Body of pancreas (tissue), 4 donors: ENCODE measurements around the gene SS18L1. TPM values are rescaled to one million over a fixed set of nuclear protein-coding genes. Genes with fewer than 3 reads are reported as not detected.
"Not testable (repeated sequence)": the region's sequence is repeated elsewhere in the genome, so short reads cannot be mapped to it uniquely, and the experiment has no call there.

Source experiments
- ATAC-seq: fragments of 150-250 bp; one replicate; pipeline ENCODE4 v1.9.1; 2016
- DNase-seq, 4 donors: peaks; one replicate each; pipeline ENCODE4 v3.0.0-alpha.2; 2019
- H3K27ac ChIP-seq, 4 donors: fragments of 200-600 bp; sonication (generic); 1 replicate in 3 of 4; 2 replicates in 1 of 4; pipeline versions ENCODE4 v1.5.1 to v1.6.1; 2016 to 2019; ENCODE audit warnings: mild to moderate bottlenecking in 1 of 4, mixed read lengths in 1 of 4, moderate library complexity in 1 of 4
- H3K27me3 ChIP-seq, 2 donors: fragments of 200-600 bp; sonication (generic); one replicate each; pipeline ENCODE4 v1.6.0; 2016; ENCODE audit warnings: mild to moderate bottlenecking in 1 of 2
- H3K36me3 ChIP-seq, 2 donors: fragments of 200-600 bp; sonication (generic); replicated peaks in 1 of 2; 2 replicates each; pipeline ENCODE4 v1.5.1; 2016; ENCODE audit warnings: low read depth in 2 of 2; ENCODE audit not compliant: insufficient read depth in 1 of 2
- H3K4me1 ChIP-seq: fragments of 200-600 bp; sonication (generic); one replicate; pipeline ENCODE4 v1.6.0; 2016
- H3K4me3 ChIP-seq, 2 donors: fragments of 200-600 bp; sonication (generic); 1 replicate in 1 of 2; 2 replicates in 1 of 2; pipeline ENCODE4 v1.5.1; 2016 to 2019
- H3K9me3 ChIP-seq, 3 donors: fragments of 200-600 bp; sonication (generic); 1 replicate in 2 of 3; 2 replicates in 1 of 3; pipeline ENCODE4 v1.5.1; 2016
- POLR2A ChIP-seq, 3 donors: fragments of 450-650 bp; IDR thresholded peaks; one replicate each; pipeline ENCODE4 v1.6.1; 2016; ENCODE audit warnings: antibody characterized with exemption in 3 of 3, mild to moderate bottlenecking in 2 of 3
- WGBS, 2 donors: methylation state at CpG; one replicate each; pipeline ENCODE4 v1.1.5; 2017; 5-methylcytosine and 5-hydroxymethylcytosine counted together
- intact Hi-C: fragments of 100-400 bp; cut with DNase I; formaldehyde crosslinking; loops from one replicate; pipeline ENCODE4 v1.15.1; 2023
- total RNA-seq, 2 donors: library from RNA; depleted of rRNA; stranded (reverse); fragments of >200 nt; gene quantifications; one replicate each; pipeline ENCODE4 v1.1.0, GENCODE V29; 2016
- TF ChIP-seq, protein P1 (sequence below), 7 experiments: fragments of 450-650 bp in 4 of 7; fragments of 200-600 bp in 3 of 7; sonication (generic) in 3 of 7; IDR thresholded peaks; one replicate each; pipeline ENCODE4 v1.5.1; 2016 to 2019; ENCODE audit warnings: antibody characterized with exemption in 7 of 7

SS18L1 gene
- total RNA-seq, 2 donors from 2014 or later, result 11.4 to 14.5 TPM

DNA sequence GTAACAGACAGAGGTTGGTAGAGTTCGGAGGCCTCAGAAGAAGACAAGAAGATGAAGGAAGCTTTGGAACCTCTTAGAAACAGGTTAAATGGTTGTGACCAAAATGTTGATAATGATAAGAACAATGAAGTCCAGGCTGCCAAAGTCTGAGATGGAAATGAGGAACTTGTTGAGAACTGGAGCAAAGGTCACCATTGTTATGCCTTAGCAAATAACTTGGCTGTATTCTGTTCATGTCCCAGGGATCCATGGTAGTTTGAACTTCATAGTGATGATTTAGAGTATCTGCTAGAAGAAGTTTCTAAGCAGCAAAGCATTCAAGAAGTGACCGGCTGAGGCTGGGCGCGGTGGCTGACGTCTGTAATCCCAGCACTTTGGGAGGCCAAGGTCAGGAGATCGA lies 32.4 kb upstream of the SS18L1 start:
- Histone ChIP-seq H3K27ac (no peak overlapping the region), H3K27me3 (no peaks in the 10 kb centered on the region), H3K4me3 (no peak overlapping the region), H3K9me3 (peaks cover 0 to 17% (median 0%) of the 10 kb centered on the region in 3 donors), H3K4me1 (no peaks in the 10 kb centered on the region), H3K36me3 (no peaks in the 10 kb centered on the region)
- TF ChIP-seq, protein P1, sequence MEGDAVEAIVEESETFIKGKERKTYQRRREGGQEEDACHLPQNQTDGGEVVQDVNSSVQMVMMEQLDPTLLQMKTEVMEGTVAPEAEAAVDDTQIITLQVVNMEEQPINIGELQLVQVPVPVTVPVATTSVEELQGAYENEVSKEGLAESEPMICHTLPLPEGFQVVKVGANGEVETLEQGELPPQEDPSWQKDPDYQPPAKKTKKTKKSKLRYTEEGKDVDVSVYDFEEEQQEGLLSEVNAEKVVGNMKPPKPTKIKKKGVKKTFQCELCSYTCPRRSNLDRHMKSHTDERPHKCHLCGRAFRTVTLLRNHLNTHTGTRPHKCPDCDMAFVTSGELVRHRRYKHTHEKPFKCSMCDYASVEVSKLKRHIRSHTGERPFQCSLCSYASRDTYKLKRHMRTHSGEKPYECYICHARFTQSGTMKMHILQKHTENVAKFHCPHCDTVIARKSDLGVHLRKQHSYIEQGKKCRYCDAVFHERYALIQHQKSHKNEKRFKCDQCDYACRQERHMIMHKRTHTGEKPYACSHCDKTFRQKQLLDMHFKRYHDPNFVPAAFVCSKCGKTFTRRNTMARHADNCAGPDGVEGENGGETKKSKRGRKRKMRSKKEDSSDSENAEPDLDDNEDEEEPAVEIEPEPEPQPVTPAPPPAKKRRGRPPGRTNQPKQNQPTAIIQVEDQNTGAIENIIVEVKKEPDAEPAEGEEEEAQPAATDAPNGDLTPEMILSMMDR (IDR thresholded peaks at IDR 0.05), result no peak
- no peak for TF ChIP-seq POLR2A (IDR thresholded peaks at IDR 0.05)
- intact Hi-C loops, result no loop called here
- WGBS, 2 donors, result 89 to 96% methylated on average over 6 of the region's 6 CpGs
- ATAC-seq (no peak), DNase-seq (no peak)

DNA sequence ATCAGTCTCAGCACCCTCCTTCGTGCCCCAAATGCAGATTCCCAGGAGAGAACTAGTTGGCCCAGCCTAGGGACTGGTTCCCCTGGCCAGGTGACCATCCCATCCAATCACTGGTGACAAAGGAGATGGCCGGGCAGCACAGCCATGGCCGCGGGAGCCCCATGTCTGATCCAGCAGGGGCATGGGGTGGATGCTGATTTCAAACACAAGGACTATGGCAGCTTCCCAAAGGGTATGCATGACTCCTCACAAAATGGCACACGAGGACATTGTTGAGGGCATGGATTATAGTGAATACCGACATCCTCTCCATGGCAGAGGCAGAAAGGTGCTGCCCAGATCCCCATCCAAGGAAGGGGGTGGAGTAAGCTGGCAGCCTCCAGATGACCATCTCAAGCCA lies 31.2 kb upstream of the SS18L1 start:
- no peak overlapping the region for H3K4me3 ChIP-seq
- ATAC-seq, result no peak
- WGBS, 2 donors, result 86 to 90% methylated on average over 5 to 6 of the region's 6 CpGs
- H3K27ac ChIP-seq, result no peak overlapping the region
- no peak for TF ChIP-seq POLR2A (IDR thresholded peaks at IDR 0.05)
- TF ChIP-seq, protein P1 (IDR thresholded peaks at IDR 0.05), result no peak
- H3K4me1 ChIP-seq, result no peaks in the 10 kb centered on the region
- peaks cover 0 to 16% (median 0%) of the 10 kb centered on the region in 3 donors for H3K9me3 ChIP-seq
- H3K27me3 ChIP-seq, result no peaks in the 10 kb centered on the region
- H3K36me3 ChIP-seq, result no peaks in the 10 kb centered on the region
- intact Hi-C loops, result no loop called here
- DNase-seq, result no peak

DNA sequence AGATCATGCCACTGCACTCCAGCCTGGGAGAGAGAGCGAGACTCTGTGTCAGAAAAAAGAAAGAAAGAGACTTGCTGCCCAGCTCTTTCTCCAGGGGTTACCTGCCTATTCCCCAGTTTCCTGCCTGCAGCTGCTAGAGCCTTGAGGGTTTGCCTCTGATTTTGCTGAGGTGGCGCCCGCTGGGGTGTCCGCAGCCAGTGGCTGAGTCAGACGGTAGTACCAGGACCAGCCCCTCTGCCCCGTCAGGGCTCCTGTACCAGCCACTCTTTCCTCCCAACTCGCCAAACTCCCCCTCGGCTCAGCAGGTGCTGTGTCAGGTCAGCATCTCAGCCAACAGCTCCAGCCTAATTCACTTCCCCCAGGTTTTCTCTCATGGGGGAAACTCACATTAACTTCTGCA lies 28.7 kb upstream of the SS18L1 start:
- H3K27ac ChIP-seq, result no peak overlapping the region
- DNase-seq (no peak), ATAC-seq (no peak)
- H3K9me3 ChIP-seq, result no peaks in the 10 kb centered on the region
- TF ChIP-seq, protein P1 (IDR thresholded peaks at IDR 0.05), result no peak
- TF ChIP-seq POLR2A (IDR thresholded peaks at IDR 0.05), result no peak
- peaks cover 14% of the 10 kb centered on the region for H3K4me1 ChIP-seq
- no peak overlapping the region for H3K4me3 ChIP-seq
- H3K36me3 ChIP-seq, result no peaks in the 10 kb centered on the region
- intact Hi-C loops, result loop anchor here (5.0 kb wide), 1 partner anchor 43 kb away; no protein-coding TSS in a partner anchor
- no peaks in the 10 kb centered on the region for H3K27me3 ChIP-seq
- 73 to 89% methylated on average over 8 of the region's 8 CpGs for WGBS, 2 donors

DNA sequence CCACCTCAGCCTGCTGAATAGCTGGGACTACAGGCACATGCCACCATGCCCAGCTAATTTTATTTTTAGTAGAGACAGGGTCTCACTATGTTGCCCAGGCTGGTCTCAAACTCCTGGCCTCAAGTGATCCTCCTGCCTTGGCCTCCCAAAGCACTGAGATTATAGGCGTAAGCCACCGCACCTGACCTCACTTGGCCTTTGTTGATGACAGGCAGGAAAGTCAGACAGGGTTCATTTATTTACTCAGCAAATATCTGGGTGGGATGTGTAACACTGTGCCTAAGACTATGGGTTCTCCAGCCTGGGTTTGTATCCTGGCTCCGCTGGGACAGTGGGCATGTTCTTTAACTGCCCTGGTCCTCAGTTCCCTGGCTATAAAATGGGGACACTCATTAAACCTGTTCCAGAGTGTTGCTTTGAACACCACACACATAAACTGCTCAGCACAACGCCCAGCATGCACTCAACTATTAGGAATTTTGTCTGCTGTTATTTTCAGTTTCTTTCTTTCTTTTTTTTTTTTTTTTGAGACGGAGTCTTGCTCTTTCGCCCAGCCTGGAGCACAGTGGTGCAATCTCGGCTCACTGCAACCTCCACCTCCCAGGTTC lies 27.7 kb upstream of the SS18L1 start:
- H3K9me3 ChIP-seq, DNase-seq, ATAC-seq, H3K4me3 ChIP-seq, H3K27ac ChIP-seq, H3K36me3 ChIP-seq, H3K27me3 ChIP-seq: not testable (repeated sequence)
- WGBS, 2 donors, result 82 to 90% methylated on average over 7 of the region's 7 CpGs
- peaks cover 24% of the 10 kb centered on the region for H3K4me1 ChIP-seq
- intact Hi-C loops, result loop anchor here (5.0 kb wide), 1 partner anchor 44 kb away; no protein-coding TSS in a partner anchor

DNA sequence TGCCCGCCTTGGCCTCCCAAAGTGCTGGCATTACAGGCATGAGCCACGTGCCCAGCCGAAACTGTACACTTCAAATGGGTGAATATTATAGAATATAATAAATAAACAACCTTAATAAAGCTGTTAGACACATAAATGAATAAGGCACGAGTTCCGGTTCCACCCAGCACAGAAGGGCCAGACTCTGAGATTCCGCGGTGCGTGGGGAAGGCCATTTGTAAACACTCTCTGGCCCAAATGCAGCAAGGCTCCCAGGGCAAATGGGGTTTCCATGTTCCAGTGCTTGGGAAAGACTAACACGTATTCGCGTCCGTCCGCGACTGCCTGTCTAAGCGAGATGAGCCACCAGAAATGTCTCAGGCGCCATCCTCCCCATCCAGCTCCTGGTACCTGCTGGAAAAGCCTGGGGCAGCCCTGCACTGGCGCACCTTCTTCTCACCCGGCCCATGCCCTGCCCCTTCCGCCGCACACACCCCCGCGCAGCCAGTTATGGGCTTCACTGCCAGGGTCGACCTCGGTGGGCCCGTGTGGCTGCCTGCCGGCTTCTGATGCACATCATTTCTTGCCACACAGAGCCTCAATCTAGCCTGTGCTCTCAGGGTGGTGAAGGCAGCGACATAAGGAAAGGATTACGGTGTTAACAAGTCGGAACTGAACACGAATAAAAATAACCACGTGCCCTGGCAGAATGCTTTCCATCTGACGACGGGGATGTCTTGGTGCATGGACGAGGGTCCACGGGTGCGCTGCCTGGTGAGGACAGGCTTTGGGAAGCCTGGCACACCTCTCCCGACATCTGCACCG lies 26.8 kb upstream of the SS18L1 start:
- WGBS, 2 donors, result 83 to 88% methylated on average over 36 to 38 of the region's 38 CpGs
- DNase-seq (no peak), ATAC-seq (no peak)
- Histone ChIP-seq H3K27ac (no peak overlapping the region), H3K4me1 (peaks cover 29% of the 10 kb centered on the region), H3K4me3 (no peak overlapping the region), H3K36me3 (no peaks in the 10 kb centered on the region), H3K9me3 (no peaks in the 10 kb centered on the region), H3K27me3 (no peaks in the 10 kb centered on the region)
- intact Hi-C loops, result loop anchor here (5.0 kb wide), 1 partner anchor 44 kb away; no protein-coding TSS in a partner anchor
- no peak for TF ChIP-seq POLR2A (IDR thresholded peaks at IDR 0.05)
- TF ChIP-seq, protein P1 (IDR thresholded peaks at IDR 0.05), result no peak
